ENCODE measurements around the gene ESR2. TPM values are rescaled to one million over a fixed set of nuclear protein-coding genes. Genes with fewer than 3 reads are reported as not detected.
"Not testable (repeated sequence)": the region's sequence is repeated elsewhere in the genome, so short reads cannot be mapped to it uniquely, and the experiment has no call there.

Gene ESR2
- total and polyA plus RNA-seq, 4 donors: 0.52 to 0.80 (median 0.73) TPM

DNA sequence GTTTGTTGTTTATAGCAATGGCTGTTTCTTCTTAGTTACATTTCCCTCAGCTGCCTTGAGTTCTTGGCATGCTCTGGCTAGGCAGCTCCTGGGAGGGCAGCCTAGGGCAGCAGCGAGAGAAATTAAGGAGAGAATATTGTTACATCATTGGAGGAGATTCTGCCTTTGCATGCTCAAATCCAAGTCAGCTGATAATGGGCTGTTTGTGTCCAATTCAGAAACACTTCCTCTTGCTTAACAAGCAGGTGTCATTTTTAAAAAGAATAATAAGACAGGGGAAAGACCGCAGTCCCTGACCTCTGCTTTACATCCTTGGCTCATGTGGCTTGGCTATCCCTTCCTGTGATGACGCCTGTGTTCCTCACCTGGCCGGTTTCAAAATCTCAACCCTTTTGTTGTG is 76.9 kb downstream of the ESR2 start:
- H3K9me3 ChIP-seq (ENCODE audit: control insufficient read depth, insufficient read depth, low read length): no peaks in the 10 kb centered on the region
- DNase-seq (ENCODE audit: low read depth in 4 of 6, low spot score in 6 of 6): peak in 1 of 6 donors; percentile 65
- WGBS (ENCODE audit: insufficient coverage): 70% methylated on average over 3 of the region's 4 CpGs
- no peaks in the 10 kb centered on the region for H3K27me3 ChIP-seq (ENCODE audit: control insufficient read depth, insufficient read depth, low read length)
- no peak overlapping the region for H3K27ac ChIP-seq (ENCODE audit: low read depth, low read length)
- peaks cover 8% of the 10 kb centered on the region for H3K4me1 ChIP-seq (ENCODE audit: control insufficient read depth, insufficient read depth, low read length)
- no peak overlapping the region for H3K4me3 ChIP-seq (ENCODE audit: low read depth, low read length)
- peaks cover 62% of the 10 kb centered on the region for H3K36me3 ChIP-seq (ENCODE audit: control insufficient read depth, insufficient read depth, low read length)

GRCh38 chr14:64215978-64216377 is 78.2 kb downstream of the ESR2 start:
- Histone ChIP-seq H3K36me3 (ENCODE audit: control insufficient read depth, insufficient read depth, low read length) (peaks cover 61% of the 10 kb centered on the region), H3K4me3 (ENCODE audit: low read depth, low read length) (no peak overlapping the region), H3K4me1 (ENCODE audit: control insufficient read depth, insufficient read depth, low read length) (peaks cover 8% of the 10 kb centered on the region), H3K27ac (ENCODE audit: low read depth, low read length) (no peak overlapping the region), H3K9me3 (ENCODE audit: control insufficient read depth, insufficient read depth, low read length) (no peaks in the 10 kb centered on the region), H3K27me3 (ENCODE audit: control insufficient read depth, insufficient read depth, low read length) (no peaks in the 10 kb centered on the region)
- 97% methylated on average over 12 of the region's 13 CpGs for WGBS (ENCODE audit: insufficient coverage)
- no peak for DNase-seq (ENCODE audit: low read depth in 4 of 6, low spot score in 6 of 6)

- 96% methylated on average over 6 of the region's 10 CpGs for WGBS (ENCODE audit: insufficient coverage)
- no peak for DNase-seq (ENCODE audit: low read depth in 4 of 6, low spot score in 6 of 6)
- H3K27ac ChIP-seq (ENCODE audit: low read depth, low read length): no peak overlapping the region
- peaks cover 60% of the 10 kb centered on the region for H3K36me3 ChIP-seq (ENCODE audit: control insufficient read depth, insufficient read depth, low read length)
- no peaks in the 10 kb centered on the region for H3K9me3 ChIP-seq (ENCODE audit: control insufficient read depth, insufficient read depth, low read length)
- no peaks in the 10 kb centered on the region for H3K27me3 ChIP-seq (ENCODE audit: control insufficient read depth, insufficient read depth, low read length)
- peaks cover 10% of the 10 kb centered on the region for H3K4me1 ChIP-seq (ENCODE audit: control insufficient read depth, insufficient read depth, low read length)
- H3K4me3 ChIP-seq (ENCODE audit: low read depth, low read length): no peak overlapping the region
Observed at GRCh38 chr14:64215274-64215673, 78.9 kb downstream of the ESR2 start.

GRCh38 chr14:64213853-64214570 is 80.2 kb downstream of the ESR2 start:
- H3K27ac ChIP-seq (ENCODE audit: low read depth, low read length): no peak overlapping the region

GRCh38 chr14:64213086-64213485 is 81.1 kb downstream of the ESR2 start:
- no peaks in the 10 kb centered on the region for H3K9me3 ChIP-seq (ENCODE audit: control insufficient read depth, insufficient read depth, low read length)
- no peak for DNase-seq (ENCODE audit: low read depth in 4 of 6, low spot score in 6 of 6)
- H3K36me3 ChIP-seq (ENCODE audit: control insufficient read depth, insufficient read depth, low read length): peaks cover 68% of the 10 kb centered on the region
- no peak overlapping the region for H3K4me3 ChIP-seq (ENCODE audit: low read depth, low read length)
- H3K27ac ChIP-seq (ENCODE audit: low read depth, low read length): no peak overlapping the region
- peaks cover 18% of the 10 kb centered on the region for H3K4me1 ChIP-seq (ENCODE audit: control insufficient read depth, insufficient read depth, low read length)
- no peaks in the 10 kb centered on the region for H3K27me3 ChIP-seq (ENCODE audit: control insufficient read depth, insufficient read depth, low read length)
- no CpG with 5 or more reads among the region's 5 CpGs for WGBS (ENCODE audit: insufficient coverage)

More at GRCh38 chr14:64213853-64214570, 80.2 kb downstream of the ESR2 start:
- Histone ChIP-seq H3K4me3 (ENCODE audit: low read depth, low read length) (no peak overlapping the region), H3K9me3 (ENCODE audit: control insufficient read depth, insufficient read depth, low read length) (no peaks in the 10 kb centered on the region), H3K4me1 (ENCODE audit: control insufficient read depth, insufficient read depth, low read length) (peaks cover 18% of the 10 kb centered on the region), H3K27me3 (ENCODE audit: control insufficient read depth, insufficient read depth, low read length) (no peaks in the 10 kb centered on the region), H3K36me3 (ENCODE audit: control insufficient read depth, insufficient read depth, low read length) (peaks cover 64% of the 10 kb centered on the region)
- DNase-seq (ENCODE audit: low read depth in 4 of 6, low spot score in 6 of 6): no peak
- WGBS (ENCODE audit: insufficient coverage): 94% methylated on average over 14 of the region's 15 CpGs

GRCh38 chr14:64212666-64213065 is 81.5 kb downstream of the ESR2 start:
- H3K4me3 ChIP-seq (ENCODE audit: low read depth, low read length): no peak overlapping the region
- no peaks in the 10 kb centered on the region for H3K9me3 ChIP-seq (ENCODE audit: control insufficient read depth, insufficient read depth, low read length)
- peaks cover 18% of the 10 kb centered on the region for H3K4me1 ChIP-seq (ENCODE audit: control insufficient read depth, insufficient read depth, low read length)
- DNase-seq (ENCODE audit: low read depth in 4 of 6, low spot score in 6 of 6): no peak
- H3K27ac ChIP-seq (ENCODE audit: low read depth, low read length): no peak overlapping the region
- 92% methylated on average over 3 of the region's 8 CpGs for WGBS (ENCODE audit: insufficient coverage)
- no peaks in the 10 kb centered on the region for H3K27me3 ChIP-seq (ENCODE audit: control insufficient read depth, insufficient read depth, low read length)
- H3K36me3 ChIP-seq (ENCODE audit: control insufficient read depth, insufficient read depth, low read length): peaks cover 68% of the 10 kb centered on the region

GRCh38 chr14:64210912-64211311 is 83.3 kb downstream of the ESR2 start:
- H3K27ac ChIP-seq (ENCODE audit: low read depth, low read length); H3K4me3 ChIP-seq (ENCODE audit: low read depth, low read length); DNase-seq (ENCODE audit: low read depth in 4 of 6, low spot score in 6 of 6); H3K27me3 ChIP-seq (ENCODE audit: control insufficient read depth, insufficient read depth, low read length); H3K9me3 ChIP-seq (ENCODE audit: control insufficient read depth, insufficient read depth, low read length): not testable (repeated sequence)
- Histone ChIP-seq H3K36me3 (ENCODE audit: control insufficient read depth, insufficient read depth, low read length) (peaks cover 59% of the 10 kb centered on the region), H3K4me1 (ENCODE audit: control insufficient read depth, insufficient read depth, low read length) (peaks cover 11% of the 10 kb centered on the region)
- WGBS (ENCODE audit: insufficient coverage): 92% methylated on average over 4 of the region's 6 CpGs

GRCh38 chr14:64210216-64210615 is 84.0 kb downstream of the ESR2 start:
- DNase-seq (ENCODE audit: low read depth in 4 of 6, low spot score in 6 of 6): peak in 1 of 6 donors; percentile 25
- H3K27ac ChIP-seq (ENCODE audit: low read depth, low read length): no peak overlapping the region
- H3K4me3 ChIP-seq (ENCODE audit: low read depth, low read length): no peak overlapping the region
- no peaks in the 10 kb centered on the region for H3K9me3 ChIP-seq (ENCODE audit: control insufficient read depth, insufficient read depth, low read length)
- peaks cover 52% of the 10 kb centered on the region for H3K36me3 ChIP-seq (ENCODE audit: control insufficient read depth, insufficient read depth, low read length)
- peaks cover 14% of the 10 kb centered on the region for H3K4me1 ChIP-seq (ENCODE audit: control insufficient read depth, insufficient read depth, low read length)
- no peaks in the 10 kb centered on the region for H3K27me3 ChIP-seq (ENCODE audit: control insufficient read depth, insufficient read depth, low read length)
- WGBS (ENCODE audit: insufficient coverage): 92% methylated on average over 6 of the region's 12 CpGs

DNA sequence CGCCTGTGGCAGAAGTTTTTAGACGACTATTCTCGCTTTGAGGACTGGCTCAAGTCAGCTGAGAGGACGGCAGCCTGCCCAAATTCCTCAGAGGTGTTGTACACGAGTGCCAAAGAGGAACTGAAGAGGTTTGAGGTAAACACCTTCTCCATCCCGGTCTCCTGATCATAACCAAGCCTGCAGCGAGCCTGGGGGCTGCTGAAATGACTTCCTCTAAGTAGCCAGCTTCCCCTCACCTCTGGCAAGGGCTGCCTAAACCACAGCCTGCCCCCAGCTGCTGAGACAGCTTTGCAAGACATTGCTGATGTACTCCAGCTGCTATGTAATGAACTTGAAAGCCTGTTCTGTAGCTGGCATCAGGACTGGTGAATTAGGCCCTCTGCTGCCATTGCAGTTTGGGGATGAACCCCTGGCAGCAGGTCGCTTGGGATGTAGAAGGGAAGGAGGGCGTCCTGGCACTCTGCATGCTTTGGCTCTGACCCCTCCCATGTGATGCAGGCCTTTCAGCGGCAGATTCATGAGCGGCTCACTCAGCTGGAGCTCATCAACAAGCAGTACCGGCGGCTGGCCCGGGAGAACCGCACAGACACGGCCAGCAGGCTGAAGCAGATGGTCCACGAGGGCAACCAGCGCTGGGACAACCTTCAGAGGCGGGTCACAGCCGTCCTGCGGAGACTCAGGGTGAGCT is 84.6 kb downstream of the ESR2 start:
- peaks cover 47% of the 10 kb centered on the region for H3K36me3 ChIP-seq (ENCODE audit: control insufficient read depth, insufficient read depth, low read length)
- no peak overlapping the region for H3K27ac ChIP-seq (ENCODE audit: low read depth, low read length)

GRCh38 chr14:64208981-64209380 is 85.2 kb downstream of the ESR2 start:
- Histone ChIP-seq H3K4me3 (ENCODE audit: low read depth, low read length) (no peak overlapping the region), H3K4me1 (ENCODE audit: control insufficient read depth, insufficient read depth, low read length) (peaks cover 14% of the 10 kb centered on the region), H3K36me3 (ENCODE audit: control insufficient read depth, insufficient read depth, low read length) (peaks cover 41% of the 10 kb centered on the region), H3K27me3 (ENCODE audit: control insufficient read depth, insufficient read depth, low read length) (no peaks in the 10 kb centered on the region), H3K27ac (ENCODE audit: low read depth, low read length) (no peak overlapping the region), H3K9me3 (ENCODE audit: control insufficient read depth, insufficient read depth, low read length) (no peaks in the 10 kb centered on the region)
- DNase-seq (ENCODE audit: low read depth in 4 of 6, low spot score in 6 of 6): no peak
- WGBS (ENCODE audit: insufficient coverage): 85% methylated on average over 6 of the region's 10 CpGs

More for the DNA sequence above, 84.6 kb downstream of the ESR2 start:
- peaks cover 14% of the 10 kb centered on the region for H3K4me1 ChIP-seq (ENCODE audit: control insufficient read depth, insufficient read depth, low read length)
- no peaks in the 10 kb centered on the region for H3K27me3 ChIP-seq (ENCODE audit: control insufficient read depth, insufficient read depth, low read length)
- no peaks in the 10 kb centered on the region for H3K9me3 ChIP-seq (ENCODE audit: control insufficient read depth, insufficient read depth, low read length)
- DNase-seq (ENCODE audit: low read depth in 4 of 6, low spot score in 6 of 6): peak in 1 of 6 donors; percentile 49
- H3K4me3 ChIP-seq (ENCODE audit: low read depth, low read length): no peak overlapping the region
- 60% methylated on average over 21 of the region's 21 CpGs for WGBS (ENCODE audit: insufficient coverage)
